Right cardiac atrium (tissue), 5 donors: ENCODE results near the gene VCPKMT. TPM values are rescaled to one million over a fixed set of nuclear protein-coding genes. Genes with fewer than 3 reads are reported as not detected.

Experiments used
- ATAC-seq, 2 donors: fragments of 200-7000 bp; cut with Tn5 transposase; one replicate each; pipeline versions ENCODE4 v1.8.0 to v1.9.1; 2020; ENCODE audit warnings: moderate library complexity in 2 of 2, mild to moderate bottlenecking in 1 of 2
- DNase-seq, 3 donors: peaks; one replicate each; pipeline ENCODE4 v3.0.0-alpha.2; 2020
- H3K27ac ChIP-seq: one replicate; pipeline ENCODE4 v1.5.1; 2013; ENCODE audit warnings: mild to moderate bottlenecking, low read length, control low read depth, moderate library complexity
- H3K27me3 ChIP-seq: one replicate; pipeline ENCODE4 v1.6.1; 2013; ENCODE audit not compliant: control insufficient read depth, insufficient read depth
- H3K4me1 ChIP-seq: one replicate; pipeline ENCODE4 v1.6.1; 2013; ENCODE audit warnings: low read length; ENCODE audit not compliant: control insufficient read depth, insufficient read depth
- H3K4me3 ChIP-seq: one replicate; pipeline ENCODE4 v1.5.1; 2013; ENCODE audit warnings: low read length, control low read depth
- H3K9me3 ChIP-seq: one replicate; pipeline ENCODE4 v1.6.1; 2013; ENCODE audit warnings: low read length; ENCODE audit not compliant: control insufficient read depth
- WGBS: extraction: QIAGEN DNeasy Blood & Tissue Kit; methylation state at CpG from one replicate; pipeline ENCODE4 v1.1.7; 2013; 5-methylcytosine and 5-hydroxymethylcytosine counted together
- intact Hi-C, 4 donors: fragments of 100-400 bp; cut with DNase I; formaldehyde crosslinking; loops; one replicate each; pipeline versions ENCODE4 v1.11.0 to v1.14.0; 2022 to 2023
- polyA plus RNA-seq: library from polyadenylated mRNA; stranded (reverse); fragments of 200-250 nt; gene quantifications from one replicate; pipeline ENCODE4 v1.2.3, GENCODE V29; 2013
- total RNA-seq, 4 donors: library from RNA; stranded (reverse); fragmentation: NEBNext Ultra II Directional; extraction: Animal tissue kit (Norgen Biotek cat#: 25700); gene quantifications; one replicate each; pipeline ENCODE4 v1.2.1, GENCODE V29; 2021
- donor health status: healthy with polysubstance abuse.
- donor health status: DM: no; HTN: yes; CAD: no.
- donor health status: DM: no; HTN: no; CAD: no.
- donor health status: DM: no; HTN: yes; CAD: no; lungs with severe emphysema.
- donor health status: DM: yes; HTN: yes; CAD: no.

Gene VCPKMT
- total and polyA plus RNA-seq, 5 donors = 2.8 to 4.3 (median 3.6) TPM

- H3K27me3 ChIP-seq = no peaks in the 10 kb centered on the region
- H3K4me1 ChIP-seq = peaks cover 11% of the 10 kb centered on the region
- WGBS = 72% methylated on average over 4 of the region's 4 CpGs
- H3K4me3 ChIP-seq = no peak overlapping the region
- DNase-seq (no peak), ATAC-seq (peak in 1 of 2 donors; percentile 25)
- intact Hi-C loops = no loop called here
- H3K27ac ChIP-seq = no peak overlapping the region
- no peaks in the 10 kb centered on the region for H3K9me3 ChIP-seq
These were observed 51.4 kb downstream of the VCPKMT start for GRCh38 chr14:50064993-50065392.

- DNase-seq (no peak), ATAC-seq (no peak)
- no peaks in the 10 kb centered on the region for H3K27me3 ChIP-seq
- intact Hi-C loops = no loop called here
- no peak overlapping the region for H3K4me3 ChIP-seq
- 95% methylated on average over 9 of the region's 9 CpGs for WGBS
- H3K27ac ChIP-seq = no peak overlapping the region
- H3K9me3 ChIP-seq = no peaks in the 10 kb centered on the region
- peaks cover 11% of the 10 kb centered on the region for H3K4me1 ChIP-seq
These were observed 52.4 kb downstream of the VCPKMT start for GRCh38 chr14:50063876-50064420.

GRCh38 chr14:50062438-50063085 lies 53.8 kb downstream of the VCPKMT start:
- Histone ChIP-seq H3K4me3 (no peak overlapping the region), H3K27me3 (no peaks in the 10 kb centered on the region), H3K4me1 (peaks cover 11% of the 10 kb centered on the region), H3K27ac (no peak overlapping the region), H3K9me3 (no peaks in the 10 kb centered on the region)
- ATAC-seq (peak in 1 of 2 donors; percentile 31), DNase-seq (no peak)
- intact Hi-C loops = no loop called here
- 85% methylated on average over 7 of the region's 7 CpGs for WGBS

GRCh38 chr14:50061664-50062437 lies 54.5 kb downstream of the VCPKMT start:
- H3K9me3 ChIP-seq = no peaks in the 10 kb centered on the region
- peaks cover 11% of the 10 kb centered on the region for H3K4me1 ChIP-seq
- H3K4me3 ChIP-seq = no peak overlapping the region
- peak; percentile 44 to 58 for ATAC-seq
- H3K27me3 ChIP-seq = no peaks in the 10 kb centered on the region
- peak in 1 of 3 donors; percentile 64 for DNase-seq
- peak overlapping the region; percentile 83 for H3K27ac ChIP-seq
- WGBS = 74% methylated on average over 11 of the region's 11 CpGs
- intact Hi-C loops = no loop called here

- DNase-seq = peak; percentile 66 to 73 (median 67)
- peak overlapping the region; percentile 84 for H3K27ac ChIP-seq
- H3K27me3 ChIP-seq = no peaks in the 10 kb centered on the region
- ATAC-seq = peak; percentile 77 to 83
- 30% methylated on average over 12 of the region's 12 CpGs for WGBS
- no peaks in the 10 kb centered on the region for H3K9me3 ChIP-seq
- intact Hi-C loops = no loop called here
- H3K4me3 ChIP-seq = no peak overlapping the region
- H3K4me1 ChIP-seq = peaks cover 11% of the 10 kb centered on the region
These were observed 55.3 kb downstream of the VCPKMT start for GRCh38 chr14:50060871-50061663.

GRCh38 chr14:50059763-50060616 lies 56.4 kb downstream of the VCPKMT start:
- no peaks in the 10 kb centered on the region for H3K27me3 ChIP-seq
- peak overlapping the region; percentile 84 for H3K27ac ChIP-seq
- DNase-seq (no peak), ATAC-seq (peak in 1 of 2 donors; percentile 4)
- peaks cover 11% of the 10 kb centered on the region for H3K4me1 ChIP-seq
- 68% methylated on average over 13 of the region's 13 CpGs for WGBS
- no peaks in the 10 kb centered on the region for H3K9me3 ChIP-seq
- H3K4me3 ChIP-seq = no peak overlapping the region
- intact Hi-C loops = no loop called here

Other genes with a start within 250 kb of the VCPKMT start
- gene ARF6, start 223.5 kb downstream of the VCPKMT start, total RNA-seq = 10 to 100 TPM; 25.3 to 34.6 (median 28.2) TPM
- gene ARF6, start 223.5 kb downstream of the VCPKMT start, polyA plus RNA-seq = 16.5 TPM
- gene SOS2, start 115.0 kb upstream of the VCPKMT start, total RNA-seq = 10 to 100 TPM; 28.3 to 33.7 (median 28.7) TPM
- gene SOS2, start 115.0 kb upstream of the VCPKMT start, polyA plus RNA-seq = 13.0 TPM
- 1 to 10 TPM; 5.2 to 9.4 (median 7.7) TPM for gene L2HGDH, start 195.7 kb upstream of the VCPKMT start, total RNA-seq
- 4.4 TPM for gene L2HGDH, start 195.7 kb upstream of the VCPKMT start, polyA plus RNA-seq
- gene DMAC2L, start 195.8 kb upstream of the VCPKMT start, total RNA-seq = 10 to 100 TPM; 14.8 to 23.6 (median 19.3) TPM
- 19.9 TPM for gene DMAC2L, start 195.8 kb upstream of the VCPKMT start, polyA plus RNA-seq